HepG2 (cell line): Measurements from ENCODE around the gene CEBPZOS. TPM values are rescaled to one million over a fixed set of nuclear protein-coding genes. Genes with fewer than 3 reads are reported as not detected.
A peak's percentile ranks its signal among the peaks of the same experiment; 100 is the strongest.

Experiments used
- ATF7-NPFF ChIP-seq: sonication (generic); formaldehyde crosslinking; IDR thresholded peaks from 2 replicates; pipeline ENCODE4 v1.8.1; 2023; ENCODE audit warnings: mild to moderate bottlenecking, low read depth, missing genetic modification reagents, moderate library complexity
- HNRNPLL ChIP-seq: fragments of 200-400 bp; formaldehyde crosslinking; IDR thresholded peaks from 2 replicates; pipeline ENCODE4 v1.6.1; 2017; ENCODE audit warnings: mild to moderate bottlenecking, low read depth, low read length; ENCODE audit not compliant: poor library complexity, severe bottlenecking
- ISL2 ChIP-seq: sonication (generic); formaldehyde crosslinking; IDR thresholded peaks from 2 replicates; pipeline ENCODE4 v1.5.0; 2020; ENCODE audit warnings: missing genetic modification reagents
- LCORL ChIP-seq, 2 experiments: fragments of 450-650 bp in 1 of 2; sonication (generic) in 1 of 2; formaldehyde crosslinking in 1 of 2; IDR thresholded peaks; 2 replicates each; pipeline versions ENCODE4 v1.5.0 to v1.6.1; 2017 to 2020; ENCODE audit warnings: antibody characterized with exemption in 1 of 2, missing genetic modification reagents in 1 of 2
- MTF1 ChIP-seq: sonication (generic); formaldehyde crosslinking; IDR thresholded peaks from 2 replicates; pipeline ENCODE4 v1.5.0; 2020; ENCODE audit warnings: missing genetic modification reagents
- MXD1 ChIP-seq: sonication (generic); formaldehyde crosslinking; IDR thresholded peaks from 2 replicates; pipeline ENCODE4 v1.4.0; 2020; ENCODE audit warnings: mild to moderate bottlenecking, missing genetic modification reagents
- RBM39 ChIP-seq: fragments of 200-400 bp; formaldehyde crosslinking; IDR thresholded peaks from one replicate; pipeline ENCODE4 v1.6.1; 2018; ENCODE audit warnings: antibody characterized with exemption, mild to moderate bottlenecking, low read depth, low read length; ENCODE audit not compliant: poor library complexity, severe bottlenecking
- TCF7 ChIP-seq: sonication (generic); IDR thresholded peaks from 2 replicates; pipeline ENCODE4 v1.6.1; 2016; ENCODE audit warnings: antibody characterized with exemption, low read depth
- ZBTB3 ChIP-seq: sonication (generic); formaldehyde crosslinking; IDR thresholded peaks from 2 replicates; pipeline ENCODE4 v1.4.0; 2020; ENCODE audit warnings: low read depth, mild to moderate bottlenecking, moderate library complexity, missing genetic modification reagents, borderline replicate concordance
- ZNF33B ChIP-seq: sonication (generic); formaldehyde crosslinking; IDR thresholded peaks from 2 replicates; pipeline ENCODE4 v1.5.1; 2020; ENCODE audit warnings: mild to moderate bottlenecking, missing genetic modification reagents
- ZNF609 ChIP-seq: sonication (generic); formaldehyde crosslinking; IDR thresholded peaks from 2 replicates; pipeline ENCODE4 v1.4.0; 2020; ENCODE audit warnings: mild to moderate bottlenecking, missing genetic modification reagents, borderline replicate concordance
- ZNF883 ChIP-seq: sonication (generic); formaldehyde crosslinking; IDR thresholded peaks from 2 replicates; pipeline ENCODE4 v1.5.1; 2020; ENCODE audit warnings: mild to moderate bottlenecking, missing genetic modification reagents; ENCODE audit errors: not compliant biosample characterization
- polyA plus RNA-seq, 8 experiments: library from polyadenylated mRNA; depleted of rRNA in 3 of 8; stranded (reverse) in 7 of 8; unstranded in 1 of 8; fragments of >200 nt; fragmentation: Illumina TruSeq in 4 of 8; extraction: Trizol in 4 of 8; gene quantifications; 2 replicates each; pipeline versions ENCODE4 v1.2.1 to v1.2.3, GENCODE V29; 2011 to 2016; ENCODE audit warnings: low read depth in 4 of 8, missing spikeins in 1 of 8, mixed read lengths in 1 of 8; ENCODE audit not compliant: insufficient read depth in 1 of 8
- total RNA-seq, 5 experiments: library from RNA; depleted of rRNA; stranded (reverse); fragments of >200 nt; fragmentation: Illumina TruSeq; extraction: Trizol; gene quantifications; 2 replicates each; pipeline ENCODE4 v1.2.3, GENCODE V29; 2016; ENCODE audit warnings: low read depth in 1 of 5
- TF ChIP-seq, protein P1 (sequence below): sonication (generic); formaldehyde crosslinking; conservative IDR thresholded peaks from 2 replicates; pipeline ENCODE4 v1.8.0; 2022; ENCODE audit warnings: low read depth, missing genetic modification reagents
- TF ChIP-seq, protein P2 (sequence below): sonication (generic); formaldehyde crosslinking; conservative IDR thresholded peaks from 2 replicates; pipeline ENCODE4 v1.8.0; 2022; ENCODE audit warnings: mild to moderate bottlenecking, moderate library complexity, missing genetic modification reagents
- TF ChIP-seq, protein P3 (sequence below): sonication (generic); formaldehyde crosslinking; IDR thresholded peaks from 2 replicates; pipeline ENCODE4 v1.9.0; 2022; ENCODE audit warnings: low read depth, missing genetic modification reagents

CEBPZOS gene
- total and polyA plus RNA-seq, 2 of the 13 experiments (the other 11 are each of a cell fraction or from before 2014, with no cell fraction given): 18.6 to 44.7 TPM

DNA sequence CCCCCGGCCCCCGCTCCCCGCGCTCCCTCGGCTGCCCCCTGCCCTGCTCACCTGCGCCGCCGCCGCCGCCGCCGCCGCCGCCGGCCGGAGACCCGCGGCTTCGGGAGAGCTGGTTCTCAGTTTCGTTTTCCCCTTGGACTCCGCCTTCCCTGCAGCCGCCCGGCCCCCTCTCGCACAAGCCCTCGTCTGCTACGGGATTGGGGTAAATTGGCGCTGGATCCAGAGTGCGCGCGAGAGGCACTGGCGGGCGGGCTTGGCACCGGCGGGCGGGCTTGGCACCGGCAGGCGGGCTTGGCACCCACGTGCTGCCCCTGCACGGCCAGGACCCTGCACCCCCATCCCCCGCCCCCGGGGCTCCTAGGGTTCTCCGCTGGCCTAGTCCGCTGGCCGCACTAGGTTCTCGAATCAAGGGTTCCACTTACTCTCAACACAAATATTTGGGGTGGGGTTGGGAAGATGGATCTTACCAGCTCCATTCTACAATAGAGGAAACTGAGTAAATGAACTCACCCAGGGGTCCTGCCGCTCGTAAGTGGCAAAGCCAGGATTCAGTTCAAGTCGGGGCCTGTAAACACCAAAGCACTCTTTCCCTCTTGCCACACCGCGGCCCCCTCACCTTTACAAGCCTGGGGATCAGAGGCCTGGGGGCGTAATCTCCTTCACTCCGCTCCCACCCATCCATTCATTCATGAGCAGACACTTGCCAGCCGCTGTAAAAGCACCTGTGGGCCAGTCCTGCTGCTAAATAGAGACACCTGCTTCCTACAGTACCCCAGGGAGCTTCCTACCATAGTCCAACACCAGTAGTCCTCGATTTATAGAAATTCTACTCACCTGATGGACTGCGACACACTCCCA is 39.2 kb upstream of the CEBPZOS start, which contains the start of gene EIF2AK2 (continued):
- peak; percentile 53; the same call in 1 of the 2 replicates for TF ChIP-seq MXD1 (CRISPR knock-in tag)
- peak; percentile 79 for TF ChIP-seq HNRNPLL
- 0 out of 2 replicates have a peak, but pooled peaks have one; percentile 19 for TF ChIP-seq ZNF609 (CRISPR knock-in tag)
- no peak for TF ChIP-seq MTF1 (CRISPR knock-in tag)
- TF ChIP-seq ZNF33B (CRISPR knock-in tag): no peak
- TF ChIP-seq ATF7-NPFF: peak; percentile 80; the same call in 1 of the 2 replicates
- TF ChIP-seq, protein P1, sequence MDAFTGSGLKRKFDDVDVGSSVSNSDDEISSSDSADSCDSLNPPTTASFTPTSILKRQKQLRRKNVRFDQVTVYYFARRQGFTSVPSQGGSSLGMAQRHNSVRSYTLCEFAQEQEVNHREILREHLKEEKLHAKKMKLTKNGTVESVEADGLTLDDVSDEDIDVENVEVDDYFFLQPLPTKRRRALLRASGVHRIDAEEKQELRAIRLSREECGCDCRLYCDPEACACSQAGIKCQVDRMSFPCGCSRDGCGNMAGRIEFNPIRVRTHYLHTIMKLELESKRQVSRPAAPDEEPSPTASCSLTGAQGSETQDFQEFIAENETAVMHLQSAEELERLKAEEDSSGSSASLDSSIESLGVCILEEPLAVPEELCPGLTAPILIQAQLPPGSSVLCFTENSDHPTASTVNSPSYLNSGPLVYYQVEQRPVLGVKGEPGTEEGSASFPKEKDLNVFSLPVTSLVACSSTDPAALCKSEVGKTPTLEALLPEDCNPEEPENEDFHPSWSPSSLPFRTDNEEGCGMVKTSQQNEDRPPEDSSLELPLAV (CRISPR knock-in tag): no peak
- TF ChIP-seq RBM39: peak; percentile 90
- TF ChIP-seq LCORL (IDR thresholded peaks at IDR 0.05): no peak
- peak; percentile 65; the same call in 1 of the 2 replicates for TF ChIP-seq LCORL (CRISPR knock-in tag; IDR thresholded peaks at IDR 0.05)
- peak; percentile 49; the same call in 1 of the 2 replicates for TF ChIP-seq ZBTB3 (CRISPR knock-in tag)
- TF ChIP-seq, protein P2, sequence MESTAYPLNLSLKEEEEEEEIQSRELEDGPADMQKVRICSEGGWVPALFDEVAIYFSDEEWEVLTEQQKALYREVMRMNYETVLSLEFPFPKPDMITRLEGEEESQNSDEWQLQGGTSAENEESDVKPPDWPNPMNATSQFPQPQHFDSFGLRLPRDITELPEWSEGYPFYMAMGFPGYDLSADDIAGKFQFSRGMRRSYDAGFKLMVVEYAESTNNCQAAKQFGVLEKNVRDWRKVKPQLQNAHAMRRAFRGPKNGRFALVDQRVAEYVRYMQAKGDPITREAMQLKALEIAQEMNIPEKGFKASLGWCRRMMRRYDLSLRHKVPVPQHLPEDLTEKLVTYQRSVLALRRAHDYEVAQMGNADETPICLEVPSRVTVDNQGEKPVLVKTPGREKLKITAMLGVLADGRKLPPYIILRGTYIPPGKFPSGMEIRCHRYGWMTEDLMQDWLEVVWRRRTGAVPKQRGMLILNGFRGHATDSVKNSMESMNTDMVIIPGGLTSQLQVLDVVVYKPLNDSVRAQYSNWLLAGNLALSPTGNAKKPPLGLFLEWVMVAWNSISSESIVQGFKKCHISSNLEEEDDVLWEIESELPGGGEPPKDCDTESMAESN (CRISPR knock-in tag): peak; percentile 49; the same call in 1 of the 2 replicates
- TF ChIP-seq, protein P3, sequence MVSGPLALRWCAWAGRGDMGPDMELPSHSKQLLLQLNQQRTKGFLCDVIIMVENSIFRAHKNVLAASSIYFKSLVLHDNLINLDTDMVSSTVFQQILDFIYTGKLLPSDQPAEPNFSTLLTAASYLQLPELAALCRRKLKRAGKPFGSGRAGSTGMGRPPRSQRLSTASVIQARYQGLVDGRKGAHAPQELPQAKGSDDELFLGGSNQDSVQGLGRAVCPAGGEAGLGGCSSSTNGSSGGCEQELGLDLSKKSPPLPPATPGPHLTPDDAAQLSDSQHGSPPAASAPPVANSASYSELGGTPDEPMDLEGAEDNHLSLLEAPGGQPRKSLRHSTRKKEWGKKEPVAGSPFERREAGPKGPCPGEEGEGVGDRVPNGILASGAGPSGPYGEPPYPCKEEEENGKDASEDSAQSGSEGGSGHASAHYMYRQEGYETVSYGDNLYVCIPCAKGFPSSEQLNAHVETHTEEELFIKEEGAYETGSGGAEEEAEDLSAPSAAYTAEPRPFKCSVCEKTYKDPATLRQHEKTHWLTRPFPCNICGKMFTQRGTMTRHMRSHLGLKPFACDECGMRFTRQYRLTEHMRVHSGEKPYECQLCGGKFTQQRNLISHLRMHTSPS (CRISPR knock-in tag): peak; percentile 90
- peak; percentile 20; the same call in 1 of the 2 replicates for TF ChIP-seq TCF7
- peak; percentile 49 for TF ChIP-seq ZNF883 (CRISPR knock-in tag)
- peak; percentile 24; the same call in 1 of the 2 replicates for TF ChIP-seq ISL2 (CRISPR knock-in tag)
